ENCODE measurements around the gene TRH.

Gene TRH

GRCh38 chr3:129974564-129974832 is at the start of gene TRH:
TRH (plus strand) TSS chr3:129974720; CDS start chr3:129975817, 1,097 bp downstream.
- Histone ChIP-seq H3K27ac (no peak within 1 kb of the TSS), H3K4me3 (peak within 1 kb of the TSS in 2 of 7 experiments; percentile 0 to 16)

GRCh38 chr3:129927072-129927471 is 47.4 kb upstream of the TRH start:
- no peak overlapping the region for H3K27ac ChIP-seq

GRCh38 chr3:129929383-129929782 is 45.1 kb upstream of the TRH start:
- Histone ChIP-seq H3K4me3 (no peak overlapping the region), H3K27ac (no peak overlapping the region)

More at GRCh38 chr3:129927072-129927471, 47.4 kb upstream of the TRH start:
- no peak overlapping the region for H3K4me3 ChIP-seq

- Histone ChIP-seq H3K4me3 (no peak overlapping the region), H3K27ac (no peak overlapping the region)
Measured at GRCh38 chr3:129933471-129933870, 41.0 kb upstream of the TRH start.

- Histone ChIP-seq H3K27ac (no peak overlapping the region), H3K4me3 (no peak overlapping the region)
Measured at GRCh38 chr3:129934234-129935123, 40.0 kb upstream of the TRH start.

- peak overlapping the region in 6 of 7 experiments; percentile 5 to 40 (median 19) for H3K4me3 ChIP-seq
- peak overlapping the region in 7 of 21 experiments; percentile 30 to 58 (median 49) for H3K27ac ChIP-seq
Measured at GRCh38 chr3:129936757-129937156, 37.8 kb upstream of the TRH start.

GRCh38 chr3:129937717-129938116 is 36.8 kb upstream of the TRH start:
- Histone ChIP-seq H3K27ac (no peak overlapping the region), H3K4me3 (no peak overlapping the region)

- no peak overlapping the region for H3K4me3 ChIP-seq
Measured at GRCh38 chr3:129938140-129938930, 36.2 kb upstream of the TRH start.

GRCh38 chr3:129940086-129940485 is 34.4 kb upstream of the TRH start:
- no peak overlapping the region for H3K27ac ChIP-seq
- H3K4me3 ChIP-seq = no peak overlapping the region

More at GRCh38 chr3:129938140-129938930, 36.2 kb upstream of the TRH start:
- H3K27ac ChIP-seq = no peak overlapping the region

- Histone ChIP-seq H3K27ac (no peak overlapping the region), H3K4me3 (no peak overlapping the region)
Measured at GRCh38 chr3:129942296-129942695, 32.2 kb upstream of the TRH start.

- Histone ChIP-seq H3K4me3 (no peak overlapping the region), H3K27ac (no peak overlapping the region)
Measured at GRCh38 chr3:129943020-129943419, 31.5 kb upstream of the TRH start.

GRCh38 chr3:129944709-129945108 is 29.8 kb upstream of the TRH start:
- no peak overlapping the region for H3K27ac ChIP-seq
- no peak overlapping the region for H3K4me3 ChIP-seq

GRCh38 chr3:129947538-129948240 is 26.8 kb upstream of the TRH start:
- no peak overlapping the region for H3K27ac ChIP-seq
- H3K4me3 ChIP-seq = no peak overlapping the region

- Histone ChIP-seq H3K4me3 (no peak overlapping the region), H3K27ac (no peak overlapping the region)
Measured at GRCh38 chr3:129950318-129951046, 24.0 kb upstream of the TRH start.

- H3K4me3 ChIP-seq = no peak overlapping the region
- H3K27ac ChIP-seq = no peak overlapping the region
Measured at GRCh38 chr3:129952556-129953355, 21.8 kb upstream of the TRH start.

GRCh38 chr3:129953621-129954020 is 20.9 kb upstream of the TRH start:
- Histone ChIP-seq H3K4me3 (no peak overlapping the region), H3K27ac (no peak overlapping the region)

- Histone ChIP-seq H3K27ac (peak overlapping the region in 1 of 21 experiments; percentile 25), H3K4me3 (no peak overlapping the region)
Measured at GRCh38 chr3:129954514-129954913, 20.0 kb upstream of the TRH start.

- H3K4me3 ChIP-seq = no peak overlapping the region
- no peak overlapping the region for H3K27ac ChIP-seq
Measured at GRCh38 chr3:129956936-129957335, 17.6 kb upstream of the TRH start.

- no peak overlapping the region for H3K4me3 ChIP-seq
- H3K27ac ChIP-seq = no peak overlapping the region
Measured at GRCh38 chr3:129958755-129959154, 15.8 kb upstream of the TRH start.
